K562 (cell line): Measurements from ENCODE around the gene HSDL1. TPM values are rescaled to one million over a fixed set of nuclear protein-coding genes. Genes with fewer than 3 reads are reported as not detected.

Experiments
- ATAC-seq: fragments of 200-7000 bp; cut with Tn5 transposase; 3 replicates; pipeline ENCODE4 v1.9.1; 2020; ENCODE audit warnings: moderate library complexity
- BruUV-seq: library from RNA; stranded (reverse); fragments of 400-500 nt; replicated peaks from 2 replicates; lab custom pipeline; 2021; lab: Mats Ljungman, UMichigan
- CTCF ChIA-PET: fragments of 300-600 bp; formaldehyde crosslinking; extraction: SDS; loops from one replicate; lab custom pipeline; 2021; ENCODE audit warnings: low intra/inter-chr PET ratio; lab: Yijun Ruan, JAX
- POLR2A ChIA-PET: fragments of 300-600, 350-650 bp; sonication (Branson Sonifier 250); formaldehyde crosslinking; extraction: SDS; loops from one replicate; lab custom pipeline; 2021; ENCODE audit warnings: antibody characterized with exemption, inconsistent platforms; lab: Yijun Ruan, JAX
- DNase-seq, 4 experiments: peaks; one replicate each; pipeline versions ENCODE4 v3.0.0 to v3.0.0-alpha.2; 2011 to 2018; ENCODE audit warnings: low spot score in 3 of 4, mixed read lengths in 3 of 4; ENCODE audit errors: extremely low read depth in 1 of 4
- FAIRE-seq: peaks from 2 replicates; lab custom pipeline; 2011; peaks lifted over from hg19 to GRCh38; lab: Jason Lieb, UNC
- H2AFZ ChIP-seq: 2 replicates; pipeline ENCODE4 v1.6.0; 2011; ENCODE audit warnings: low read depth, low read length, control low read depth, inconsistent platforms
- H3K27ac ChIP-seq: fragments of 200-600 bp; 3 replicates; pipeline ENCODE4 v1.8.0; 2011; ENCODE audit warnings: low read depth, mild to moderate bottlenecking, control low read depth, inconsistent platforms, low read length, moderate library complexity, mixed read lengths; ENCODE audit errors: extremely low read depth
- H3K27me3 ChIP-seq, 2 experiments: fragments of 300-600 bp in 1 of 2; 2 replicates in 1 of 2; 3 replicates in 1 of 2; pipeline versions ENCODE4 v1.6.0 to v1.8.0; 2011; ENCODE audit warnings: inconsistent platforms in 2 of 2, low read length in 2 of 2, mild to moderate bottlenecking in 1 of 2, mixed read lengths in 1 of 2, moderate library complexity in 1 of 2; ENCODE audit not compliant: control insufficient read depth in 2 of 2, insufficient read depth in 2 of 2
- H3K36me3 ChIP-seq: fragments of 300-600 bp; 3 replicates; pipeline ENCODE4 v1.8.0; 2011; ENCODE audit warnings: mild to moderate bottlenecking, low read length, inconsistent platforms; ENCODE audit not compliant: control insufficient read depth, insufficient read depth
- H3K4me1 ChIP-seq, 2 experiments: fragments of 200-600 bp in 1 of 2; replicated peaks in 1 of 2; 2 replicates in 1 of 2; 3 replicates in 1 of 2; pipeline versions ENCODE4 v1.5.1 to v1.8.0; 2011; ENCODE audit warnings: inconsistent platforms in 2 of 2, low read length in 2 of 2, mild to moderate bottlenecking in 1 of 2, mixed read lengths in 1 of 2, moderate library complexity in 1 of 2; ENCODE audit not compliant: control insufficient read depth in 2 of 2, insufficient read depth in 2 of 2
- H3K4me2 ChIP-seq: 2 replicates; pipeline ENCODE4 v1.6.1; 2011; ENCODE audit warnings: low read length, control low read depth, inconsistent platforms, mixed read lengths; ENCODE audit not compliant: insufficient read depth
- H3K4me3 ChIP-seq: fragments of 200-600 bp; sonication (generic), shearing (Covaris generic); 2 replicates; pipeline ENCODE4 v1.5.1; 2016; ENCODE audit warnings: control low read depth, inconsistent platforms
- H3K79me2 ChIP-seq: fragments of 200-600 bp; 3 replicates; pipeline ENCODE4 v1.8.0; 2011; ENCODE audit warnings: low read length, inconsistent platforms; ENCODE audit not compliant: control insufficient read depth, insufficient read depth
- H3K9ac ChIP-seq, 2 experiments: 2 replicates each; pipeline versions ENCODE4 v1.6.0 to v1.6.1; 2011; ENCODE audit warnings: low read depth in 2 of 2, low read length in 2 of 2, control low read depth in 1 of 2, inconsistent platforms in 1 of 2, mild to moderate bottlenecking in 1 of 2, mixed read lengths in 1 of 2; ENCODE audit not compliant: insufficient read depth in 1 of 2
- H3K9me1 ChIP-seq: one replicate; pipeline ENCODE4 v1.6.0; 2011; ENCODE audit warnings: inconsistent platforms, mild to moderate bottlenecking, low read length, moderate library complexity; ENCODE audit not compliant: control insufficient read depth, insufficient read depth
- H3K9me3 ChIP-seq: replicated peaks from 2 replicates; pipeline ENCODE4 v1.5.1; 2011; ENCODE audit warnings: low read depth, low read length, inconsistent platforms; ENCODE audit not compliant: control insufficient read depth, insufficient read depth
- H4K20me1 ChIP-seq: replicated peaks from 2 replicates; pipeline ENCODE4 v1.6.1; 2011; ENCODE audit warnings: low read length, inconsistent platforms, mixed read lengths; ENCODE audit not compliant: control insufficient read depth, insufficient read depth
- CTBP1 ChIP-seq: fragments of 450-650 bp; IDR thresholded peaks from 2 replicates; pipeline ENCODE4 v1.6.1; 2016; ENCODE audit warnings: borderline replicate concordance
- IFI16 ChIP-seq: fragments of 250-450 bp; sonication (Bioruptor Pico); IDR thresholded peaks from 2 replicates; pipeline ENCODE4 v2.1.2; 2022; ENCODE audit warnings: mild to moderate bottlenecking, inconsistent platforms
- PPARD ChIP-seq: fragments of 250-450 bp; sonication (Bioruptor Pico); IDR thresholded peaks from 2 replicates; pipeline ENCODE4 v1.8.0; 2022; ENCODE audit warnings: inconsistent platforms, mild to moderate bottlenecking, moderate library complexity
- SMARCC2 ChIP-seq: fragments of 450-650 bp; IDR thresholded peaks from 2 replicates; pipeline ENCODE4 v1.6.1; 2017; ENCODE audit warnings: antibody characterized with exemption, moderate library complexity, mild to moderate bottlenecking, low read depth
- ZNF12 ChIP-seq: sonication (generic); formaldehyde crosslinking; IDR thresholded peaks from 2 replicates; pipeline ENCODE4 v1.4.0; 2020; ENCODE audit warnings: mild to moderate bottlenecking, missing genetic modification reagents
- ZNF121 ChIP-seq: sonication (generic); formaldehyde crosslinking; conservative IDR thresholded peaks from 2 replicates; pipeline ENCODE4 v1.8.0; 2022; ENCODE audit warnings: missing genetic modification reagents
- ZNF134 ChIP-seq: fragments of 250-450 bp; sonication (Bioruptor Pico); conservative IDR thresholded peaks from 2 replicates; pipeline ENCODE4 v1.4.0; 2020
- ZNF785 ChIP-seq: fragments of 250-450 bp; sonication (Bioruptor Pico); IDR thresholded peaks from 2 replicates; pipeline ENCODE4 v1.4.0; 2020; ENCODE audit warnings: mild to moderate bottlenecking
- WGBS: fragments of 100-300 bp; shearing (Covaris generic); methylation state at CpG from one replicate; pipeline ENCODE4 v1.1.6; 2016; ENCODE audit warnings: low coverage, mixed read lengths; ENCODE audit not compliant: insufficient coverage; ENCODE audit errors: missing lambda C conversion rate; 5-methylcytosine and 5-hydroxymethylcytosine counted together
- in situ Hi-C: fragments of 300-500 bp; cut with MboI; formaldehyde crosslinking; loops from 4 replicates; pipeline ENCODE4 v1.15.0; 2018; ENCODE audit warnings: inconsistent platforms, mixed read lengths
- intact Hi-C: fragments of 100-400 bp; cut with micrococcal nuclease; formaldehyde crosslinking; loops from 2 replicates; pipeline ENCODE4 v1.14.2; 2022
- polyA plus RNA-seq, 8 experiments: library from polyadenylated mRNA; depleted of rRNA in 4 of 8; stranded (reverse) in 5 of 8; unstranded in 3 of 8; fragments of >200 nt; fragmentation: Nextera tagmentation in 2 of 8; fragmentation: Illumina TruSeq in 1 of 8; extraction: Ambion mirVana in 2 of 8; extraction: Trizol in 1 of 8; gene quantifications; 2 replicates each; pipeline versions ENCODE4 v1.2.1 to v1.2.3, GENCODE V29; 2011 to 2014; ENCODE audit warnings: inconsistent platforms in 1 of 8, missing spikeins in 1 of 8
- total RNA-seq, 7 experiments: library from RNA; depleted of rRNA in 6 of 7; stranded (reverse); fragments of >200 nt in 6 of 7; fragmentation: Illumina TruSeq in 2 of 7; extraction: Trizol in 2 of 7; gene quantifications; 2 replicates each; pipeline versions ENCODE4 v1.2.1 to v1.2.3, GENCODE V29; 2011 to 2021; ENCODE audit warnings: low replicate concordance in 1 of 7
- TF ChIP-seq, protein P1 (sequence below): sonication (generic); formaldehyde crosslinking; IDR thresholded peaks from 2 replicates; pipeline ENCODE4 v1.8.0; 2022; ENCODE audit warnings: mild to moderate bottlenecking, missing genetic modification reagents, borderline replicate concordance

HSDL1 gene
- total and polyA plus RNA-seq, 9 of the 15 experiments (the other 6 are each of a cell fraction or from before 2014, with no cell fraction given) = 14.8 to 41.2 (median 27.7) TPM

DNA sequence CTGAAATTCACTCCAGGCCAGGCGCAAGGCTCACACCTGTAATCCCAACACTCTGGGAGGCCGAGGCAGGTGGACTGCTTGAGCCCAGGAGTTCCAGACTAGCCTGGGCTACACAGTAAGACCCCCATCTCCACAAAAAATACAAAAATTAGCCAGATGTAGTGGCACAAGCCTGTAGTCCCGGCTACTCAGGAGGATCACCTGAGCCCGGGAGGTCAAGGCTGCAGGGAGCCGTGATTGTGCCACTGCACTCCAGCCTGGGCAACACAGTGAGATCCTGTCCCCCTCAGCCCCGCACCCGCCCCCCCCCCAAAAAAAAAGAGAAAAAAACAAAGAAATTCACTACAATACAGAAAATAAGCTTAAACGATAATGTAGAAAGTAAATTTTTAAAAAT lies 59.7 kb downstream of the HSDL1 start:
- Histone ChIP-seq H3K36me3 (peaks cover 90% of the 10 kb centered on the region), H3K4me1 (peaks cover 0 to 3% of the 10 kb centered on the region in 2 experiments; a peak in 1 of 5 replicates), H3K27ac (no peak overlapping the region), H3K27me3 (no peaks in the 10 kb centered on the region), H3K9me3 (no peaks in the 10 kb centered on the region), H2AFZ (no peak overlapping the region), H3K79me2 (no peaks in the 10 kb centered on the region), H3K4me2 (no peak overlapping the region), H3K9me1 (no peaks in the 10 kb centered on the region), H3K9ac (no peak overlapping the region), H4K20me1 (no peaks in the 10 kb centered on the region), H3K4me3 (no peak overlapping the region)
- FAIRE-seq = no peak
- DNase-seq = no peak
- intact Hi-C loops = loop anchor here (2.0 to 10.0 kb wide), 2 partner anchors 60 to 400 kb away; partner anchors contain the start of genes DNAAF1 and HSDL1
- ChIA-PET CTCF (interaction anchor here (1.5 to 3.0 kb wide), 3 partner anchors 89 to 400 kb away, joined by 8 to 26 read pairs (median 10); partner anchors contain the start of gene TAF1C), POLR2A (interaction anchor here (0.6 kb wide), 1 partner anchor 266 kb away, joined by 3 read pairs; no protein-coding TSS in a partner anchor)
- BruUV-seq = no TSS peak
- TF ChIP-seq ZNF121 (CRISPR knock-in tag) = peak; percentile 76
- no peak for TF ChIP-seq PPARD (CRISPR knock-in tag)
- no peak for TF ChIP-seq ZNF134 (CRISPR knock-in tag)
- no peak for ATAC-seq
- in situ Hi-C loops = no loop called here
- 64% methylated on average over 8 of the region's 8 CpGs for WGBS

DNA sequence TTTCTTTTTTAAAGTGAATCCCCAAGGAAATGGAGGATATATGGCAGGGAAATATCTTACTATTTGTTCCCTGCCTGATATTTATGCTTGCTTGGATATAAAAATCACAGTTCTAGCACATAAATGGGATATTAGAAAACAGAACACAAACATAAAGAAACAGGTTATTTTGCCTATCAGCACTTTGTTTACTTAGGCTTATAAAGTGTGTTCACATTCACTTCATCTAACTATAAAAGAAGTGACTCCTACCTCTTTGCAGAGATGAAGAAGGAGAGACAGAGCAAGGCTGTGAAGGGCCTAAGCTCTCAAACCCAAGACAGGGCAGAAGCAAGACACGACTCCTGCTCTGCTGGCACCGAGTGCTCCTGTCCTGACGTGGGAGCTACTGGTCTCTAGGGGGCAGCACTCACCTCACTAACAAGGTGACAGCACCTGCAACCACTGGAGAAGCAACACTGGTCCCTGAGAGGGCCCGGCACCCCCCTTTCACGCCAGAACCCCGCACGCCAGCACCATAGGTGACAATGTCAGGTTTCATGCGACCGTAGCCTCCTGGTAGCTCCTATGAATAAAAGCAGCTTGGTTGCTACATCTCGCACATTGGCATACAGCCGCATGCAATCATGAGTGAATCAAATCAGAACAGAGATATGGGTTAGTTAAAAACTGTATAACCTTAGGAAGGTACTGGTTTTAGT lies 60.3 kb downstream of the HSDL1 start:
- H3K27ac ChIP-seq = no peak overlapping the region
- no peak overlapping the region for H2AFZ ChIP-seq
- POLR2A ChIA-PET = interaction anchor here (0.6 to 0.7 kb wide), 2 partner anchors 247 to 265 kb away, joined by 3 to 4 read pairs; no protein-coding TSS in a partner anchor
- no TSS peak for BruUV-seq
- peaks cover 0 to 3% of the 10 kb centered on the region in 2 experiments; a peak in 1 of 5 replicates for H3K4me1 ChIP-seq
- FAIRE-seq = peak; percentile 92
- H4K20me1 ChIP-seq = no peaks in the 10 kb centered on the region
- no peaks in the 10 kb centered on the region for H3K27me3 ChIP-seq
- no peak overlapping the region for H3K4me2 ChIP-seq
- DNase-seq = peak; percentile 79 to 85 (median 83)
- no peaks in the 10 kb centered on the region for H3K9me1 ChIP-seq
- intact Hi-C loops = loop anchor here (1.0 to 10.0 kb wide), 3 partner anchors 60 to 400 kb away; partner anchors contain the start of genes DNAAF1 and HSDL1
- H3K9ac ChIP-seq = 0 out of 4 replicates have a peak overlapping the region, but pooled peaks of 1 of the 2 experiments have one; percentile 17
- no peaks in the 10 kb centered on the region for H3K9me3 ChIP-seq
- peaks cover 90% of the 10 kb centered on the region for H3K36me3 ChIP-seq
- 42% methylated on average over 11 of the region's 11 CpGs for WGBS
- peak; percentile 98 for ATAC-seq
- in situ Hi-C loops = loop anchor here (5.0 kb wide), 1 partner anchor 83 kb away; no protein-coding TSS in a partner anchor
- no peak overlapping the region for H3K4me3 ChIP-seq
- CTCF ChIA-PET = interaction anchor here (0.6 to 3.0 kb wide), 5 partner anchors 90 to 538 kb away, joined by 3 to 26 read pairs (median 8); partner anchors contain the start of gene TAF1C
- H3K79me2 ChIP-seq = no peaks in the 10 kb centered on the region
- TF ChIP-seq ZNF785 (CRISPR knock-in tag) (no peak), CTBP1 (no peak), ZNF12 (CRISPR knock-in tag) (no peak), IFI16 (CRISPR knock-in tag) (no peak), SMARCC2 (no peak)
- TF ChIP-seq, protein P1, sequence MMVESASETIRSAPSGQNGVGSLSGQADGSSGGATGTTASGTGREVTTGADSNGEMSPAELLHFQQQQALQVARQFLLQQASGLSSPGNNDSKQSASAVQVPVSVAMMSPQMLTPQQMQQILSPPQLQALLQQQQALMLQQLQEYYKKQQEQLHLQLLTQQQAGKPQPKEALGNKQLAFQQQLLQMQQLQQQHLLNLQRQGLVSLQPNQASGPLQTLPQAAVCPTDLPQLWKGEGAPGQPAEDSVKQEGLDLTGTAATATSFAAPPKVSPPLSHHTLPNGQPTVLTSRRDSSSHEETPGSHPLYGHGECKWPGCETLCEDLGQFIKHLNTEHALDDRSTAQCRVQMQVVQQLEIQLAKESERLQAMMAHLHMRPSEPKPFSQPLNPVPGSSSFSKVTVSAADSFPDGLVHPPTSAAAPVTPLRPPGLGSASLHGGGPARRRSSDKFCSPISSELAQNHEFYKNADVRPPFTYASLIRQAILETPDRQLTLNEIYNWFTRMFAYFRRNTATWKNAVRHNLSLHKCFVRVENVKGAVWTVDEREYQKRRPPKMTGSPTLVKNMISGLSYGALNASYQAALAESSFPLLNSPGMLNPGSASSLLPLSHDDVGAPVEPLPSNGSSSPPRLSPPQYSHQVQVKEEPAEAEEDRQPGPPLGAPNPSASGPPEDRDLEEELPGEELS (CRISPR knock-in tag) = no peak
